HG03571 (cell line): ENCODE measurements around the gene PCBP4.
"Not testable (repeated sequence)": the region's sequence is repeated elsewhere in the genome, so short reads cannot be mapped to it uniquely, and the experiment has no call there.

Source experiments
- ATAC-seq: cut with Tn5 transposase; IDR thresholded peaks from one replicate; pipeline ENCODE4 v1.9.1; 2021; ENCODE audit not compliant: unreplicated experiment

The PCBP4 gene

DNA sequence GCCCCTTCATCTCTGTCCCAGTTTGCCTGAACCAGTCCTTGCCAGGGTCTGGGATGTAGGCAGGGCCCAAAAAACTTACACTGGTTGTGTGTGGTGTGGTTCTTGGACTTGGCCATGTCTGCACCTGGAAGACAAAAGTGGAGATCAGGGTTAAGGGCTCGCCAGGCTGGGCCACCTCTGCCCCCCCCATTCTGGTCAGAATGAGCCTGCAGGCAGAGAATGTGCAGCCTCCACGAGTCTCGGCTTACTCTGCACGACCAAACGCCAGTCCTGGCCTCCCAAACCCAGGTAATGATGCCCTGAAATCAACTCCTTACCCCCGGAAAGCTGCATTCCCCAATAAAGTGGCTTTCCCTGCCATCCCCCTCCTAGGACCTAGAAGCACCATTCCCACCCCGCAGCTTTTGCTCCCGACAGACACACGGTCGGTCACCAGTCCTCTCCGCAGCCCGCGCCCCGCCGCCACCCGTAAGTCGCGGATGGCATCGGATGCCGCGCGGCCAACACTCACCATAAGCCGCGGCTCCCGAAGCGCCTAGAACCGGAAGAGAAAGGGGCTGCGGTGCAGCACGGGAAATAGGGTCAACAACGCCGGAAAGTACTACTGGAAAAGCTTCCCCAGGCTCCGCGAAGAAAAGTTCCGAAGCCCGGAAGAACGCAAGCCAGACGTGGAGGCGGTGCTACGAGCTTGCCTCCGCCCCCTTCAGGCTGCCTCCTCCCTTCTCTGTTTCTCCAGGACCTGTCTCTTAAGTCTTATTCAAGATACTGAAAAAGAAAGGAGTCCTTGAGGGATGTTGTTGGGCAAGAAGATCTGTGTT lies 28.3 kb upstream of the PCBP4 start, which contains the start of gene RPL29:
RPL29 (minus strand) TSS at position 550 of the 818 bp plus-strand sequence; CDS start at position 116, 434 bp downstream.
- peak; percentile 82 for ATAC-seq

DNA sequence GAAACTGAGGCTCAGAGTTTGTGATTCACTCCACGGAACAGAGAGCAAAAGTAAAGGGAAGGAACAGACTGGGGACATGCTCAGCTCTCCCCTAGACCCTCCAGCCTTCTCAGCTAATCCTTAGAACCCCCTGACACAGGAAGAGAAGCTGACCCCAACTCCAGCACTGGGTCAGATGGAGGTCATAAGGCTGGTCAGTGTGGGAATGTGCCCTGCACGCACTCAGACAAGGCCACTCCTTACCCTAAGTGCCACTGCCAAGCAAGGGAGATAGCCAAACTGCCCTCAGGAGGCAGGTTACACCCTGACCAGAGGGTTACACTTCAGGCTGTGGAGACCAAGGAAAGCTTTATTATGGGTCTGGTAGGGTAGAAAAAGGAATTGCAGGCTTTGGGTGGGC lies 27.3 kb upstream of the PCBP4 start:
- no peak for ATAC-seq

DNA sequence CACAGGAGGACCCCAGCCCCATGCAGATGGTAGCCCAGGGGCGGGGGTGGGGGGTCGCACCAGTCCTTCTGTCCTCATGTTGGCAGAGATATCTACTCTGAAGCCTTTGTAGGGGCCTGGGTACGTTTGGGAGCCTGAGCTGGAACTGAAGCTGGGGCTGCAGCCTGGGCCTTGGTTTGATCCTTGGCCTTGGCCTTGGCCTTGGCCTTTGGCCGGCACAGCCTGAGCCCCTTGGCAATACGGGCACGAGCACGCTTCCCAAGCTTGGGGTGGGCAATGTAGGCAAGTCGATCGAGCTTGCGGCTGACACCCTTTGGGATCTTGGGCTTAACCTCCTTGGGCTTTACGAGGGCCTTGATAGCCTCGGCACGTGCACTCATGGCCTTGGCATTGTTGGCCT lies 26.4 kb upstream of the PCBP4 start:
- not testable (repeated sequence) for ATAC-seq

DNA sequence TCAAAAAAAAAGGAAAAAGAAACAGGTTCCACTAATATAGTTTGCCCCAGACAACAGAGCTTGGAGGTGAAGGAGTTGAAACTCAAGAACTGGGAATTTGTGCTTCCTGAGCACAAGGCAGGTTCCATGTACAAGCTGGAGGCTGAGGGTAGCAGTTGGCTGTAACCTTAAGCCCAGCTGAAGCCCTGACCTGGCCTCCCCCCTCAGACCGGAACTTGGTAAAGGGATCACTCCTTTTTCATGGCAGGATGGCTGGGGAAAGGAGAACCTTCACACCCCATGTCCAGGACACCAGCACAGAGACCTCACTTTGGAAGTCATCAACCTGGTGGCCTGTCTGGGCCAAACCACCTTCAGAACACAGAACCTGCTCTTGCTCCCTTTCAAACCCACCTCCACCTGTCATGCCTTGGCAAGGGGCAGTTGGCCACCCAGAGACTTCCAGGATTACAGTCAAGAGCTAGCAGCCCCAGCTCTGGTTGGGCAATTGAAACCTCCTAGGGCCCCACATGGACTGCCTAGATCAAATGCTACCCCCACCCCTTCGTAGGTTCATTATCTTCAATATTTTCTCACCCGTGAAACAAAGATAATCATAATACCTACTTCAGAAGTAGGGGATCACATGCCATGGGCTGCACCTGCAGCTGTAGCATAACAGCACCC lies 24.9 kb upstream of the PCBP4 start:
- ATAC-seq: no peak

DNA sequence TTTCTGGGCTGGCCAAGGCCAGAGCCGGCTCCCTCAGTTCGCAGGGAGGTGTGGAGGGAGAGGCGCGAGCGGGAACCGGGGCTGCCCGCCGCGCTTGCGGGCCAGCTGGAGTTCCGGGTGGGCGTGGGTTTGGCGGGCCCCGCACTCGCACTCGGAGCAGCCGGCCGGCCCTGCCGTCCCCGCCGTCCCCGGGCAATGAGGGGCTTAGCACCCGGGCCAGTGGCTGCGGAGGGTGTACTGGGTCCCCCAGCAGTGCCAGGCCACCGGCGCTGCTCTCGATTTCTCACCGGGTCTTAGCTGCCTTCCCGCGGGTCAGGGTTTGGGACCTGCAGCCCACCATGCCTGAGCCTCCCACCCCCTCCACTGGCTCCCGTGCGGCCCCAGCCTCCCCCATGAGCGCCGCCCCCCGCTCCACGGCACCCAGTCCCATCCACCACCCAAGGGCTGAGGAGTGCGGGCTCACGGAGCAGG lies 23.3 kb upstream of the PCBP4 start:
- ATAC-seq: not testable (repeated sequence)

DNA sequence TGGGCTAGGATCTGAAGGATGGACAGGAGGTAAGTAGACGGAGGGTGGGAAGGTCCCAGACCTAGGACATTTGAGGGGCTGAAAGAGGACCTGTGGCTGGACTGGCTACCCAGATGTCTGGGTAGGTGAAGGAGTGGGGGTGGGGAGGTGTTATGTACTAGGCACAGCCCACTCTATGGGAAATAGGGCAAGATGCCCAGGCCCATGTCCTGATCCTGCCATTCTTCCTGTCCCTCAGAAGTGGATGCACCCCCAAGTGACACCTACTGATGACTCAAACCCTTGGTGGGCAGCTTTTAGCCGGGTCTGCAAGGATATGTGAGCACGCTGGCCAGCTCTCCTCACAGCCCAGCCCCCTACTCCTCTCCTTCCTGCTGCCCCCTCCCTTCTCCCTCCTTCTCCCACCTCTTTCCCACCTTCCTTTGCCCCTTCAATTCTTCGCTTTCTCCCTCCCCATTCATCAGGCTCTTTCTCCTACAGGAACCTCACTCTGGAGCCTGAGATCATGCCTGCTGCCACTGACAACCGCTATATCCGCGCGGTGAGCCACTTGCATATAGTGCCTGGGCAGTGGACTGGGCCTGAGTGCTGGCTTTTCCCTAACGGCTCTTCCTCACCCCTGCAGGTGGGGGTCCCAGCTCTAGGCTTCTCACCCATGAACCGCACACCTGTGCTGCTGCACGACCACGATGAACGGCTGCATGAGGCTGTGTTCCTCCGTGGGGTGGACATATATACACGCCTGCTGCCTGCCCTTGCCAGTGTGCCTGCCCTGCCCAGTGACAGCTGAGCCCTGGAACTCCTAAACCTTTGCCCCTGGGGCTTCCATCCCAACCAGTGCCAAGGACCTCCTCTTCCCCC lies 21.3 kb upstream of the PCBP4 start:
- ATAC-seq: no peak

DNA sequence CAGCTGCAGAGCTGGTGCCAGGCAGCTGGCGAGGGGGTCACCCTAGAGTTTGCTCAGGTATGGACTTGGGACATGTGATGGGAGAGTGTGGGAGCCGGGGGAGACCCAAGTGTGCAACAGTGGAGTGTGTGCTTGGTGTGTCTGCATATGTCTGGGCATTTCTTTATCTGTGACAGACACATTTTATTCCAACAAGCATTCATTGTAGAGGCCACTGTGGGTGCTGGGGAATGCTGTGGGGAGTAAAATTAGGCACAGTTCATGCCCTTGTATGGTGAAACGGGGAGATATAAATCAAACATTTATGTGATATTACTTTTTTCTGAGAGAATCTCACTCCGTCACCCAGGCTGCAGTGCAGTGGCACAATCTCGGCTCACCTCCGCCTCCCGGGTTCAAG lies 20.3 kb upstream of the PCBP4 start:
- no peak for ATAC-seq

DNA sequence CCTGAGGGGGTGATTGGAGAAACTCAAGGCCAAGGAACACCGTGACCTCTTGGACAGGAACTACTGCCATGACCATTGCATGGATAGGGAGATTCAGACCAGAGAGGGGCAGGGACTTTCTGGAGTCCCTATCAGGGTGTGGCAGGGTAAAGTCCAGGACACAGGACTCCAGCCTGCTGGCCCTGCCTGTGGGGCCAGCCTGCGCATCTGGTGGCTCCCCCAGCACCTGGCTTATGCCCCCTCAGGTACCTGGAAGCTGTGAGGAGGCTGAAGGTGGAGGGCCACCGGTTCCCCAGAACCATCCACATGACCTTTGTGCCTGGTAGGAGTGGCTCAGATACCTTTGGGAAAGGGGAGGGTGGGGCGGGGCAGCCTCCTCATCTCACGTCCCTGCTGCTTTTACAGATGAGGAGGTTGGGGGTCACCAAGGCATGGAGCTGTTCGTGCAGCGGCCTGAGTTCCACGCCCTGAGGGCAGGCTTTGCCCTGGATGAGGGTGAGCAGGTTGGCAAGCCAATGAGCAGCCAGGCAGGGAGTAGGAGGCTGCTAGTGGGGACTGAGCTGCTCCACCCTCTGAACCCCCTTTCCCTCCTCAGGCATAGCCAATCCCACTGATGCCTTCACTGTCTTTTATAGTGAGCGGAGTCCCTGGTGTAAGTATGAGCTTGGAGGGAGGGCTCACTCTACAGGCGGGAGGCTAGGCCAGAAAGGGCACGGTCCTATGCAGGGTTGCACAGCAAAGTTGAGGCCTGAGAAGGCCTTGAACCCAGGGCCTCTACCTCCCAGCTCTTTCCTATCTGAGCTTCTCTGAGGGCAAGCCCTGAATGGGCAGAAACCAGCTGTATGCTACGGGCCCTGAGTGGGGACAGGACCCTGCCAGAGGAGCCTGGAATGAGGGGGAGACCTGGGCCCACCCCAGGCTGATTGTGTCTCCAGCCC lies 19.0 kb upstream of the PCBP4 start:
- ATAC-seq: no peak

DNA sequence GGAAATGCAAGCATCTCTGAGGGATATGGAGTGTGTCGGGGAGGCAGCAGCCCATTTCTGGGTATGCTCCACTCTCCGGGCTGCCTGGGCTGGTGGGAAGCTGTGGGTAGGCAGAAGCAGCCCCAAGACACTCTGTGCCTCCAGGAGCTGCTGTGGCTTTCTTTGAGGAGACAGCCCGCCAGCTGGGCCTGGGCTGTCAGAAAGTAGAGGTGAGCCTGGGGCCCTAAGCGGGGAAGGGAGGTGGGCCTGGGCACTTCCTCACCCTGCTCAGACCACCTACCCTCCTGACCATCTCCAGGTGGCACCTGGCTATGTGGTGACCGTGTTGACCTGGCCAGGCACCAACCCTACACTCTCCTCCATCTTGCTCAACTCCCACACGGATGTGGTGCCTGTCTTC lies 17.8 kb upstream of the PCBP4 start:
- ATAC-seq: no peak

DNA sequence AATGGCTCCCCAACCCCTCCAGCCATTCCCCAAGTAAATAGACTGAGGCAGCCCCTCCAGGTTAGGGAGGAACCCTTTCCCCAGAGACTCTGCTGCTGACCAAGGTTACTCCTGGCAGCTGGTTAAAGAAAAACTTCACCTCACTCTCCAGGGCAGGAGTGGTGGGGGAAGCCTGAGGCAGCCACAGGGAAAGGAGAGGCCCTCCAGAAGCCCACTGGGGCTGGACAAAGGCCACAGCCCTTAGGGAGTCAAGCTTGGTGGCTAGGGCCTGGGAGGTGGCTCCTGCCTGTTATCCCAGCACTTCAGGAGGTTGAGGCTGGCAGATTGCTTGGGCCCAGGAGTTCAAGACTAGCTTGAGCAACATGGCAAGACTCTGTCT lies 17.0 kb upstream of the PCBP4 start:
- no peak for ATAC-seq

DNA sequence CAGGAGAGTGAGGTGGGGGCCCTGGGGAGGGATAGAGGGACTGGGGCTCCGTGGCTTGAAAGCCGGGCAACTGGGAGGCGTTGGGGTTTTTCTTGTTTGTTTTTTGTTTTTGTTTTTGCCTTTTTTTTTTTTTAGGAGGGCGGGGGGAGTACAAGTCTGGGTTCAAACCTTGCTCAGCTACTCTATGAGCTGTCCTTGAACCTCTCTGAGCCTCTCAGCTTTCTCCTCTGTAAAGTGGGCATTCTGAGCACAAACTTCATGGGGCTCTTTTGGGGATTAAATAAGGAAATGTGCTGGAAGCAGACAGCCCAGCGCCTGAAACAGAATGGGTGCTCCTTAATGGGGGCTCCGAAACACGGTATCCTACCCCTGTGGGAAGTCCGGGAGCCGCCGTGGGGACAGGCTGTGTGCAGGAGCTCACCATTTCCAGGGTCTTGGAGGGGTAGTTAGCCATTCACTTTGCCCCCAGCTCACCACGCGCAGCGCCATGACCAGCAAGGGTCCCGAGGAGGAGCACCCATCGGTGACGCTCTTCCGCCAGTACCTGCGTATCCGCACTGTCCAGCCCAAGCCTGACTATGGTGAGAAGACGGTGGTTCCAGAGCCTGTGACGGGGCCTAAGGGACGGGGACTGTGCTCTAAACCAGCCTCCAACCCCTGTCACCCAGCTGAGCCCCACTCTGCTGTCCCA lies 16.5 kb upstream of the PCBP4 start:
- no peak for ATAC-seq

DNA sequence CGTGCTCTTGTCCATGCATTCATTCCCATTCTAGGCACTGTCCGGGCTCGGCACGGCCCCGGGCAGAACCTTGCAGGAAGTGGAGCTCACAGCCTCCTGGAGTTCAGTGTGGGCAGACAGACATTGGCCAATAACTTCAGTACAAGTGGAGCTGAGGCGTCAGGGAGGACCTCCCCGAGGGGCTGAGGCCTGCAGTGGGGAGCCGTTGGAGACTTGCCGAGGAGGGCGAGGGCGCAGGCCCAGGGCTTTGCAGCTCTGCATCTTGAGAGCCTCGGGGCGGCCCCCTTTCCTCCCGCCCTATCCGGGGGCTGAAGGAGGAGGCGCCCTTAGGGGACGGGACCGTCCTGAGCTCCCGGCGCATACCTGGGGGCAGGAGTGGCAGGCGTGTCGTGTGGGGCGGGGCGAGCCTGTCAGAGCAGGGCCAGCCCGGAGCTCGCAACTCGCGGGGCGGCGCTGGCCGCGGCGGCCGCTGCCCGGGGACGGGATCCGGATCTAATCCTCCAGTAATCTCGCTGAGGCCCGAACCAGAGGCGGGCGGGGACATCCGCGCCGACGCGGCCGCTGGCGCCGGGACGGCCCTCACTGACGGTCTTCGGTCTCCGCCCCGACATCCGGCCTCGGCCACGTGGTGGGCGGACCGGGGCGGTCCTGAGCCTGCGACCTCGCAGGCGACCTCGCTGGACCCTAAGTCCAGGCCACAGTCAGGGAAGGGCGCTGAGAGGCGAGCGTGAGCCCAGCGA lies 15.8 kb upstream of the PCBP4 start, which contains the start of gene ACY1:
ACY1 (plus strand) TSS at position 698 of the 740 bp plus-strand sequence. CDS start 530 bp downstream, outside the sequence.
- peak; percentile 67 for ATAC-seq

DNA sequence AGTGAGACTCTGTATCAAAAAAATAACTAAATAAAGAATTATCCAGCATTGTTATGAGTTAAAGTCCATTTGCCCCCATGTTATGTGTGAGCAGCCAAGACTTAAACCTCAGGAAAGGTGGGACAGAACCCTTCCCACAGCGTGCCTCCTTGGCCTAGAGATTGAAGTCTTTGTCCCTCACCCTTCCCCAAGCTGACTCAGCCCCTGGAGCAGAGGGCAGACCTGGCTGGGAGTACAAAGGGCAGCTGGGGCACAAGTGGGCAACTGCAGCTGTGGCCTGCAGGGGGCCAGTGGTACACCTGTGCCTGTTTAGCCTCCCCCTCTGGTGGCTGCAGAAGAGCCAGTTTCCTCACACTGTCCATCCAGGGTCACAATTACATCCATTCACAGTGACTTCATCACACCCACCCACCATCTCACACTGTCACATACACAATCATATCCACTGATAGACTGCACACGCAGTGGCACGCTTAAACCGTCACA lies 15.1 kb upstream of the PCBP4 start:
- peak; percentile 48 for ATAC-seq

DNA sequence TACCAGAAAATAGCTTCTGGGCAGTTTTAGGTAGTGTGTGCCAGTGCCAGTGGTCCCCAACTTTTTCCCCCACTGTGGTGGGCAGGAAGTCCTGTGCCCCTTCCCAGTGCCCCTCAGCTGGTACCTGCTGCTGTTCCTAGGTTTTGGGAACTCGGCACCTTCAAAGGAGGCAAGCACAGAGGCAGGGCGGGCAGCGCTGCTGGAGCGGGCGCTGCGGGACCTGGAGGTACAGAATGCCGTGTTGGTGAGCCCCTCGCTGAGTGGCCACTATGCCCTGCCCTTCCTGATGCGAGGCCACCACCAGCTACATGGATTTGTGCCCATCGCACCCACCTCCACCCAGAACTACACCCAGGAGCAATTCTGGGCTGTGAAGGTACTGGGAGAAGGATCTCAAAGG lies 13.0 kb upstream of the PCBP4 start:
- no peak for ATAC-seq

DNA sequence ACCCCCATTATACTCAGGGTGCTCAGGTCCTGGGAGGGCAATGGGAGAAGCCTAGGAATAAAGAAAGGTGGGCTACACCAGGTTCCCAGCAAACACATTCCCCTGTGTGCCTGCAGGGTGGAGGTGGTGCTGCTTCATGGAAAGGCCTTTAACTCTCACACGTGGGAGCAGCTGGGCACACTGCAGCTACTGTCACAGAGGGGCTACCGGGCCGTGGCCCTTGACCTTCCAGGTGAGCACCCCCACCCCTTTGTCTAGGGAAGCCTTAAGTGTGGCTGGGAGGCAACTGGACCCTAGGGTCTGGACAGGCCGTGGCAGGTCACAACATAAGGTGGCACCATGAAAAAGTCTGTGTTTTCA lies 10.9 kb upstream of the PCBP4 start:
- no peak for ATAC-seq

DNA sequence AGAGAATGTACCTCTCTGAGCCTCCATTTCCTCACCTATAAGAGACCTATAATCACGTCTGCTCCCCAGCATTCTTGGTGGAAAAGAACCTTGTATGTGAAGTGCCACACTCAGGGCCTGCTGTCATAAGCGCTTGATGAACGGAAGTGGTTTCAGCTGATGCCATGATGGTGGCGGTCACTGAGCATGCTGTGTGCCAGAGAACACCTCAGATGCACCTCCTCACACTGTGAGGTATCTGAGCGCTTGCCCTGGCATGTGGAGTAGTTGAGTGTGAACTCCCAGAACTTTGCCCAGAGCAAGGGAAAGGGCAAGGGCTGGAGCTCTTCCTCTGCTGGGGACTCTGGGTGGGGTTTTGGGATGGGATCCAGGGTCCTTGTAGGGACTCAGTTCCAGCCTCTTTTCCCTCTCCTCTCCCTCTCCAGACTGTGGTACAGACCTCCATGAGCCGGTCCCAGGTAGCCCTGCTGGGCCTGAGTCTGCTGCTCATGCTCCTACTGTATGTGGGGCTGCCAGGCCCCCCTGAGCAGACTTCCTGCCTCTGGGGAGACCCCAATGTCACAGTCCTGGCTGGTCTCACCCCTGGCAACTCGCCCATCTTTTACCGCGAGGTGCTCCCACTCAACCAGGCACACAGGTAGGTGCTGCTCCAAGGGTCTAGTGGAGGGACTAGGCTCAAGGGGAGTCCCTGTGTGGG lies 10.3 kb upstream of the PCBP4 start:
- no peak for ATAC-seq

DNA sequence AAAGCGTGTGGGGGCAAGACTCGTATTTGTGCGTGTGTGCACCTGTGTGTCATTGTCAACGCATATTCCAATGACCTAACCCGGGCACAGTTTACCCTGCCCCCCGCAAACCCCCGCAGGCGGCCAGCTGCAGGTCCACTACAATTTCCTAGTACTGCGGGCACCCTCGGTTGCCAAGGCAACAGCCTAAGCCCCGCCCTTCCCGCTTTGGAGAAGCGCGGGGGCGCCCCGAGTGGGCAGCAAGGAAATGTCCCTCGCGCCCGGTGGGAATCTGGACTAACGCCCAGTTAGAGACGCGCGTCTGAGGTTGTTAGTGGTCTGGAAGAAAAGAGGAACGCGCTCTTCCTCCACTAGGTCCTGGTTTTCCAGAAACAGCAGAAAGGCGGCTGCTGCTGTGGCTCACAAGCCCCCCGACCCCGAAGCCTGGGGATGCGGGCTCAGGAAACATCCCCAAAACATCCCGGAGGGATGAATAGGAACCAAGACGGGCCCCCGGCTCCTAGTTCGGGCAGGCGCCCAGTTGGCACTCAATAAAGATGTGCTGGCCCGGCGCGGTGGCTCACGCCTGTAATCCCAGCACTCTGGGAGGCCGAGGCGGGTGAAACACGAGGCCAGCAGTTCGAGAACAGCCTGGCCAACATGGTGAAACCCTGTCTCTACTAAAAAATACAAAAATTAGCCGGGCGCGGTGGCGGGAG lies 8.7 kb upstream of the PCBP4 start:
- no peak for ATAC-seq
